ENCODE measurements around the gene FAM186B.

FAM186B gene

DNA sequence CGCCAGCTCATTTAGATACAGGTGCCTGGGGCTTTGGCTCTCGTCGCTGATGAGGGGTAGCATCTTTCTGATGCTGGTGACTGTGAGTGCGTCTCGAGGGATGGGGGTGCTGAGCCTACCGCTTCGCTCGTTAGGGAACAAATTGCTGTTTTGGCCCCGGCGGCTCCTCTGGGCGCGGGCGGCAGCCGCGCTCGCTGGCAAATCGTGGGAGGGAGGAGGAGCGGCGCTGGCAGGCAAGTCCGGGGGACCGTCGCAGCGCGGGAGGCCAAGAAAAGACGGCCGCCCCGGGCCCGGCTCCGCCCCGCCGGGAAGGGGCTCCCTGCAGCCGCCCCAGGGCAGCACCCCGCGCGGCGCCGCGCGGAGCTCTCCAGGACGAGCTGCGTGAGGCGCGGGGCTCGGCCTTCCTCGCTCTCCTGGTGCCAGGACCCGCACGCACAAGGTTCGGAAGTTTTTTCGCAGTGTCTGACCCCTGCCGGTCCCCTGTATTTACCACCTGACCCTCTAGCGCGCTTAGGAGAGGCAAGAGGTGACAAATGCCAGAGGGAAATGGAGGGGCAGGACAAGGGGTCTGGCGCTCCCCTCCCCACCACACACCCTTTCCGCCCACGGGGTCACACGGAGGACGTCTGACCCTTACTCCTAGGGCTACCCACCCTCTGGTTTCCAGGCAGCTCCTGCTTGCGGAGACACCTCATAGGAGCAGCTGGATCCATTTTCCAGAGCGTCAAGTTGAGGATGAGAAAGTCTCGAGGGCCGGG is 67.5 kb downstream of the FAM186B start:
- peak; percentile 72 for DNase-seq
